ENCODE results near the gene CRTC3.

CRTC3 gene

DNA sequence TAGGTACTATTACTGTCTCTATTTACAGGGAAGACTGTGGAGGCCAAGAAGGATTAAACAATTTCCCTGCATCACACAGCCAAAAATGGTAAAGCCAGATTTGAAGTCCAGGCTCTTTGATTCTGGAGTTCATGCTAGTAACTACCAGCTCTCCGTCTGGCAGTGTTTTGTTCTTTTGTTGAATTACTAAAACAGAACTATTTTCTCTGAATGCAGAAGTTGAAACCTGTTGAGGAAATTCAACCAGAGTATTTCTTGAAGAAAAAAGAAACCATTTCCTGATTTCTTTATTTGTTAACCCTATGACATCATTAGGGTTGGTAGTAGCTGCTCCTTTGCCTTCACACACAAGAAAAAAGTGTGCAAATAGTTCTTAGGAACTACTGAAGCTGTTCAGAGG, 34.3 kb downstream of the CRTC3 start:
- DNase-seq: no peak

- no peak for DNase-seq
Measured at GRCh38 chr15:90564590-90564989, 34.9 kb downstream of the CRTC3 start.

DNA sequence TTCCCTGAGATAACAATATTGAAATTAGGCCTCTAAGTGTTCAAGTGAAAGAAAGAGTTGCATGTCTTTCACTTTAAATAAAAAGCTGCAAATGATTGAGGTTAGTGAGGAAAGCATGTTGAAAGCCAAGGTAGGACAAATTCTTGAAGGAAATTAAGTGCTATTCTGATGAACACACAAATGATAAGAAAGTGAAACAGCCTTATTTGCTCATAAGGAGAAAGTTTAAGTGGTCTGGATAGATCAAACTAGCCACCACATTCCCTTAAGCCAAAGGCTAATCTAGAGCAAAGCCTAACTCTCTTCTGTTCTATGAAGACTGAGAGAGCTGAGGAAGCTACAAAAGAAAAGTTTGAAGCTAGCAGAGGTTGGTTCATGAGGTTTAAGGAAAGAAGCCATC, 36.1 kb downstream of the CRTC3 start:
- no peak for DNase-seq

GRCh38 chr15:90570643-90571042, 40.9 kb downstream of the CRTC3 start:
- no peak for DNase-seq

DNA sequence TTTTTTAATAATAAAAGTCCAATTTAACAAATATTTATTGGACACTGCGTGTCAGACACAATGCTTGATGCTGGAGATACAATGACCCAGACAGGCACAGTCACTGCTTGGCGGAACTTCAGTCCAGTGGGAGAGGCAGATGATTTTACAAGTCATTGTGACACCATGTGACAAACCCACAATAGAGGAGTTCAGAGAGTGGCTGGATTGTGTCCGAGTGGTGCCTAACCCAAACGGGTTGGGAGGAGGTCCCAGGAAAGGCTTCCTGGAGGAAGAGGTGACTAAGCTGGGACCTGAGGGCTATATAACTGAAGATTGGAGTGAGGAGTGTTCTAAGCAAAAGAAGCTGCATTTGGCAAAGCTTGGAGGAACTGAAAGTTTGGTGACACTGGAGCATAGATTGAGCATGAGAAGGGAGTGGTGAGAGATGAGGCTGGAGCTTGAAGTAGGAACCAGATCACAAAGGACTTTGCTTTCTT, 41.4 kb downstream of the CRTC3 start:
- DNase-seq: peak; percentile 54

DNA sequence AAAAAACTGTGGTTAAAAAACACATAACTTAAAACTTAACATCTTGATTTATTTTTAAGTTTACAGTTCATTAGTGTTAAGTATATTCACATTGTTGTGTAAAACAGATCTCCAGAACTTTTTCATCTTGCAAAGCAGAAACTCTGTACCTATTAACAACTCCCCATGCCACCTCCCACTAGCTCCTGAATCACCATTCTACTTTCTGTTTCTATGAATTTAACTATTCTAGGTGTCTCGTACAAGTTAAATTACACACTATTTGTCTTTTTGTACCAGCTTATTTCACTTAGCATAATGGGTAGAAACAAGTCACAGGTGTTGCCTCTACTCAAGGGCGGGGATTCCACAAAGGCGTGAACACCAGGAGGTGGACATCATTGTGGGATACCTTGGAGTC, 43.2 kb downstream of the CRTC3 start:
- DNase-seq: no peak

DNA sequence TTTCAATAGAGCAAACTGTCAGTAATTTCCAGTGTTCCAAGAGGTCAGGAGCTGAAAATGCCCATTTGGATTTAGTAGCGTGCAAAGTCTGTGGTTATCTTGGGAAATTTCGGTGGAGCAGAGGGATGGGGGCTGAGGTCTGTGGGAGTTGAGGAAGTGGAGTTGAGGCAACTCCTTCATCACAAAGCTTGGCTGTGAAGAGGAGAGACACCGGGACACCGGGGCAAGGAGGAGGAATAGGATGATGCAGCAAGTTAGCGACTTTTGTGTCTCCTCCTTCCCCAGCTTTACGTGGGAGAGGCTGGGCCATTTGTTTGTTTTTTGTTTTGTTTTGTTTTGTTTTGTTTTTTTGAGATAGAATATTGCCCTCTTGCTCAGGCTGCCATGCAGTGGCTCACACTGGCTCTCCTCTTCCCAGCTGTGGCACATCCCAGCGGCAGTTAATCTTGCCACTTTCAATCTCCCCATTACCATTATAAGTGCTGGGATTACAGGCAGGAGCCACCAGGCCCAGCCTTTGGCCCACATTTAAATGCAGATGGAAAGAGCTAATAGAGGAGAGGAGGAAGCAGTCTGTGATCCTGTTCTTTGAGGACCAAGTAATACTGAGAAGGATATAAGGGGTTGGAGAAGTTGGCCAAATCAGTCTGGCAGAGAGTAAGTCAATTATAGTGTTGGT, 47.1 kb downstream of the CRTC3 start:
- DNase-seq: no peak

DNA sequence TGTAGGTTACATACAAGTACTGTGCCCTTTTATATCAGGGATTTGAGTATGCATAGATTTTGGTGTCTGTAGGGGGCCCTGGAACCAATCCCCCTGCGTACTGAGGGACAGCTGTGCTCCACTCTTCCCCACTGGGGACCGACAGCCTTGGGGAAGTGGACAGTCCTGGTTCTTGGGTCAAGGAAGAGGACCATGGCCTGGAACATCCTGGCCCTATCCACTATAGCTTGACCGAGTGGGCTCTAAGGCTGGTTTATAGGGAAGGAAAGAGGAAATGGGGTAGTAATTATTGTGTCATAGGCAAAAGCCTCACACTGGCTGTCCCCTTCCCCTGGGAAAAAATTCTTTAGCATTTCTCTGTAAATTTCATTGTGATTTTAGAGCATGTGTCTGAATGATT, 49.5 kb downstream of the CRTC3 start:
- no peak for DNase-seq

GRCh38 chr15:90580099-90580498, 50.4 kb downstream of the CRTC3 start:
- no peak for DNase-seq

GRCh38 chr15:90580541-90580940, 50.8 kb downstream of the CRTC3 start:
- no peak for DNase-seq

DNA sequence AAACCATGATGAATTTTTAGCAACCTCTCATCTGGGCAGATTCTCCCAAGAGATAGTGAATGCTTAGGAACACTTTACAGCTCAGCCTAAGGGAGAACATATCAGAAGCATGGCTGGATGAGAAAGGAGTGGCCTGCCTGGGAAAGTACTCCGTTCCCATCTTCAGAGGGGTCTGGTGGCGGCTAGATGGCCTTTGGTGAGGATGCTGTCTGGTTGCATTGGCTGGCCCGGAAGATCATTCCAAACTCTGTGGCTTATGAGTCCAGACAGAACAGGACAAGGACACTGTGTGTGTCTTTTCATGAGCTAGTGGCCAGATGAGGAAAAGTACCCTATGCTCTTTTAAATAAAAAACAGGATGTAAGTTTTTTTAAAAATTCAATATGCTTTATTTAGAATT, 51.2 kb downstream of the CRTC3 start:
- DNase-seq: no peak

DNA sequence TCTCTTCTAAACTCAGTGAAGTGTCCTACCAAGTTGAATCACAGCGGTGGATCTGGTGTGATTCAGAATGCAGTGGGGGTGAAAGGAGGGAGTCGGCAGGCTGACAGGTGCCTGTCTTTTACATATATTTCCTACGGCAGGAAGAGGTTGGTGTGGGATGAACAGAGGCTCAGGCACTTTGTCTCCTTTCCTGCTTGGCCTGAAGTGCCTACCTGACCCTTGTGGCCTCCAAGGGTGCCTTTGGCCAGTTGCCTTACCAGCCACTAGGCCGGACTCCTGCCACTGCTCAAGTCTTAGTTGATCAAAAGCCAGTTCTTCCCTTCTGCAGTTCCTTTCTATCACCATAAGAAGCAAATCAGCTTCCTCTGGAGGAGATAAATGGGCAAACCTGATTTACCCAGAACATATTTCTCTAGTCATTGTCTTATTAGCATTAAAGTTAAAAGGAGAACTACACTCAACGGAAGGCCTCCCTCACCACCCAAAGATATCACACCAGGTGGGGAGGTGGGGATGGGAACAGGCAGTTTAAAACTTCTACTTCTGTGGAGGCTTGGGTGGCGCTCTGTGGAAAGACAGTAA, 52.1 kb downstream of the CRTC3 start:
- no peak for DNase-seq

GRCh38 chr15:90582553-90582952, 52.8 kb downstream of the CRTC3 start:
- DNase-seq: no peak

- DNase-seq: no peak
Measured at GRCh38 chr15:90583471-90584252, 53.9 kb downstream of the CRTC3 start.

DNA sequence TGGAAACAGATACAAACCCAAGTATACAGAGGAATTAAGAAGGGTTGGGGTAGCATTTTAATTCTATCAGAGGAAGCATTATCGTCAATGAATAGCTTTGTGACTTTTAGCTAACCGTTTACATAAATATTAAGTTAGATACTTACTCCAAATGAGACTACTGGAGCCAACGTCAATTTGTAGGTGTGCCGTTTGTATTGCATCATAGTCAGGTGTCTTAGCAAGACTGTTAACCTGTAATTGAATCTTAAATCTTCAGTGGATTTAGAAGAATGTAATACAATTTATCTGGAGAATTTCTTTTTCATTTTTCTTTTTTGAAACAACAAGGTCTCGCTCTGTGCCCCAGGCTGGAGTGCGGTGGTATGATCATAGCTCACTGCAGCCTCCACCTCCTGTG, 55.1 kb downstream of the CRTC3 start:
- DNase-seq: no peak

DNA sequence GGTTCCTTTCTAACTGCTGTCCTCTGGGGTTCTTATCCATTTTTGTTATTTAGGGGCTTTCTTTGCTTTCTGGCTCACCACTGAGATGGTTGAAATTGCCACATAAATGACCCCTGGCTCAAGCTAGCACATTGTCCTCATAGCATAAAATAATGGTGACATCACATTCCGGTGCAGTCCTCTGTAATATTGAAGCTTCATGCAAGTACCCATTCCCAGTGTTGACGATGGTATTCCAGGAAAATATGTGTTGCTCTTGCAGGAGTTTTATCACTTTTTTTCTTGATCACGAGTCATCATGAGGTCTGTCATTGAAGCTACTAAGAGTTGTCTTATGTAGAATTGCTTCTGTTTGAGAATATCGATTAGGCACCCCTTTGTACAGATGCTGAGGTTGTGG, 56.1 kb downstream of the CRTC3 start:
- DNase-seq: no peak

DNA sequence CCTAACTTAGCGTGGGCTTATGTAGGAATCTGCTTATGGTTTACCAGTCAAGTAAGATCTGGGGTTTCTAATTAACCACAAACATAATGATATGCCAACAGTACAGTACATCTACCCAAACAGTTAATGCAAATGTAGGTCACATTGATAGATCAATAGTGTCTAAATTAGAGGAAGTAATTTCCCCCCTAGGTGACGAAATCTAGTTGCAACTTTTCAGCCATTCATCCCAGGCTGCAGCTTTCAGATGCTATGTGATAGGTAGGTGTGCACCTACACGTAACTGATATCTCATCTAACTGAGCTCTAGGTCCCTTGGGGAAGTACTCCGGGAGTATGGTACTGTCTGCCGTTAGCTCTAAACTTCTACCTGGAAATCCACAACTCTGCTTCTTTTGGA, 57.2 kb downstream of the CRTC3 start:
- DNase-seq: no peak

DNA sequence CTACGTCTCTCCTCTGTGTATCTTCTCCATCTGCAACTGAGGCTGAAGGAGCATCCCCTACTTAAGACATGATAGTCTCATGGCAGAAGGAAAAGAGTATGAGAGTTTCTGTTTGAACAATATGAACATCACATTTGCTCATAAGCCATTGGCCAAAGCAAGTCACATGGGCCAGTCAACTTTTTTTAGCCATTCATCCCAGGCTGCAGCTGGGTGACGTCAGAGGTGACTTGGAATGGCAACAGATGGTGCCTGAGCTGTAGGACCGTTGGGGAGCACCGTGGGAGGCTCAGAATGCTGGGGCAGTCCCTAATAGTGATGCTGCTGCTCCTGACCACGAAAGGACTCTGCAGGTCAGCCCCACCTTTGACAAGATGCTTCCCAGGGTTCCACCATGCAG, 58.7 kb downstream of the CRTC3 start:
- DNase-seq: no peak

DNA sequence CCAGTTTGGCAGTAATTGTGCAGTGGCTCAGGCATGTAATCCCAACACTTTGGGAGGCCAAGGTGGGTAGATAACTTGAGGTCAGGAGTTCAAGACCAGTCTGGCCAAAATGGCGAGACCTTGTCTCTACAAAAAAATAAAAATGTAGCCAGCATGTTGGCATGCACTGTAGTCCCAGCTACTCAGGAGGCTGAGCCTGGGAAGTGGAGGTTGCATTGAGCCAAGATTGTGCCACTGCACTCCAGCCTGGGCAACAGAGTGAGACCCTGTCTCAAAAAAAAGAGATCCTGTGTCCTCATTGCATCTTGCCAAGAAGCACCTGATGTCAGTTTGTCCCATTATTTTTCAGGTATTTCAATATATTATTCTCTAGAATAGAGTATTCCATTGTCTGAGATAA, 61.8 kb downstream of the CRTC3 start:
- no peak for DNase-seq

- no peak for DNase-seq
Measured at GRCh38 chr15:90592131-90592881, 62.6 kb downstream of the CRTC3 start.

- no peak for DNase-seq
Measured at GRCh38 chr15:90593499-90594158, 63.9 kb downstream of the CRTC3 start.

GRCh38 chr15:90594301-90594738, 64.6 kb downstream of the CRTC3 start:
- DNase-seq: peak; percentile 85

- DNase-seq: no peak
Measured at GRCh38 chr15:90595763-90596155, 66.0 kb downstream of the CRTC3 start.
